OCI-LY1 (cell line): ENCODE measurements around the gene LTBP1.

Source experiments
- EZH2 ChIP-seq: fragments of 200-600 bp; sonication (generic), shearing (Covaris generic); IDR thresholded peaks from 2 replicates; pipeline ENCODE4 v1.8.0; 2017; ENCODE audit warnings: borderline replicate concordance, mixed run types, mild to moderate bottlenecking, antibody characterized with exemption, low read length, moderate library complexity, mixed read lengths
- TF ChIP-seq, protein P1 (sequence below): fragments of 200-600 bp; sonication (generic), shearing (Covaris generic); IDR thresholded peaks from 2 replicates; pipeline ENCODE4 v1.5.1; 2017; ENCODE audit warnings: mild to moderate bottlenecking, antibody characterized with exemption, low read length, moderate library complexity, mixed read lengths

DNA sequence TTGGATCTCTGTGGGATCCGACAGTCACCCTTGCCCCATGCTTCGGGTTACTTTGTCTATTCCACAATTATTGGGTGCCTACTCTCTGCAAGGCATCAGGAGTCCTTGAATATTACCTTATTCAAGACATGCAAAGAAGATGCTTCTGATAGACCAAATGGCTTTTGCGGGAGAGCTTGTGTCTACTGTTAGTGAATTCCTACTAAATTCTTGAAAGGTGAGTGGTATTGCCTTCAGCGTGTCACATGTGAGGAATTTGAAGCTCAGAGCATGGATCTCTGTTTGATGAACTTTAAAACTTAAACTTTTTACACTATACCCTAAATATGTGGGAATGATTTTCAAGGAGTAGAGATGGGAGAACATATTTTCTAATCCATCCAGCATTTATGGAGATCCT is 184.4 kb downstream of the LTBP1 start:
- TF ChIP-seq EZH2 = no peak
- TF ChIP-seq, protein P1, sequence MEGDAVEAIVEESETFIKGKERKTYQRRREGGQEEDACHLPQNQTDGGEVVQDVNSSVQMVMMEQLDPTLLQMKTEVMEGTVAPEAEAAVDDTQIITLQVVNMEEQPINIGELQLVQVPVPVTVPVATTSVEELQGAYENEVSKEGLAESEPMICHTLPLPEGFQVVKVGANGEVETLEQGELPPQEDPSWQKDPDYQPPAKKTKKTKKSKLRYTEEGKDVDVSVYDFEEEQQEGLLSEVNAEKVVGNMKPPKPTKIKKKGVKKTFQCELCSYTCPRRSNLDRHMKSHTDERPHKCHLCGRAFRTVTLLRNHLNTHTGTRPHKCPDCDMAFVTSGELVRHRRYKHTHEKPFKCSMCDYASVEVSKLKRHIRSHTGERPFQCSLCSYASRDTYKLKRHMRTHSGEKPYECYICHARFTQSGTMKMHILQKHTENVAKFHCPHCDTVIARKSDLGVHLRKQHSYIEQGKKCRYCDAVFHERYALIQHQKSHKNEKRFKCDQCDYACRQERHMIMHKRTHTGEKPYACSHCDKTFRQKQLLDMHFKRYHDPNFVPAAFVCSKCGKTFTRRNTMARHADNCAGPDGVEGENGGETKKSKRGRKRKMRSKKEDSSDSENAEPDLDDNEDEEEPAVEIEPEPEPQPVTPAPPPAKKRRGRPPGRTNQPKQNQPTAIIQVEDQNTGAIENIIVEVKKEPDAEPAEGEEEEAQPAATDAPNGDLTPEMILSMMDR = no peak
